NCI-H1092 treated with DMSO at 0.1 percent for 48 hours (cell line): ENCODE measurements around the gene LCK.
"Not testable (repeated sequence)": the region's sequence is repeated elsewhere in the genome, so short reads cannot be mapped to it uniquely, and the experiment has no call there.

ENCODE experiments used
- DNase-seq: peaks from one replicate; lab custom pipeline; 2025; lab: John Stamatoyannopoulos, UW

The LCK gene

DNA sequence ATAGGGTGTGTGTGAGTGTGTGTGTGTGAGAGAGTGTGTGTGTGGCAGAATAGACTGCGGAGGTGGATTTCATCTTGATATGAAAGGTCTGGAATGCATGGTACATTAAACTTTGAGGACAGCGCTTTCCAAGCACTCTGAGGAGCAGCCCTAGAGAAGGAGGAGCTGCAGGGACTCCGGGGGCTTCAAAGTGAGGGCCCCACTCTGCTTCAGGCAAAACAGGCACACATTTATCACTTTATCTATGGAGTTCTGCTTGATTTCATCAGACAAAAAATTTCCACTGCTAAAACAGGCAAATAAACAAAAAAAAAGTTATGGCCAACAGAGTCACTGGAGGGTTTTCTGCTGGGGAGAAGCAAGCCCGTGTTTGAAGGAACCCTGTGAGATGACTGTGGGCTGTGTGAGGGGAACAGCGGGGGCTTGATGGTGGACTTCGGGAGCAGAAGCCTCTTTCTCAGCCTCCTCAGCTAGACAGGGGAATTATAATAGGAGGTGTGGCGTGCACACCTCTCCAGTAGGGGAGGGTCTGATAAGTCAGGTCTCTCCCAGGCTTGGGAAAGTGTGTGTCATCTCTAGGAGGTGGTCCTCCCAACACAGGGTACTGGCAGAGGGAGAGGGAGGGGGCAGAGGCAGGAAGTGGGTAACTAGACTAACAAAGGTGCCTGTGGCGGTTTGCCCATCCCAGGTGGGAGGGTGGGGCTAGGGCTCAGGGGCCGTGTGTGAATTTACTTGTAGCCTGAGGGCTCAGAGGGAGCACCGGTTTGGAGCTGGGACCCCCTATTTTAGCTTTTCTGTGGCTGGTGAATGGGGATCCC is 22.5 kb downstream of the LCK start:
- DNase-seq, result no peak

DNA sequence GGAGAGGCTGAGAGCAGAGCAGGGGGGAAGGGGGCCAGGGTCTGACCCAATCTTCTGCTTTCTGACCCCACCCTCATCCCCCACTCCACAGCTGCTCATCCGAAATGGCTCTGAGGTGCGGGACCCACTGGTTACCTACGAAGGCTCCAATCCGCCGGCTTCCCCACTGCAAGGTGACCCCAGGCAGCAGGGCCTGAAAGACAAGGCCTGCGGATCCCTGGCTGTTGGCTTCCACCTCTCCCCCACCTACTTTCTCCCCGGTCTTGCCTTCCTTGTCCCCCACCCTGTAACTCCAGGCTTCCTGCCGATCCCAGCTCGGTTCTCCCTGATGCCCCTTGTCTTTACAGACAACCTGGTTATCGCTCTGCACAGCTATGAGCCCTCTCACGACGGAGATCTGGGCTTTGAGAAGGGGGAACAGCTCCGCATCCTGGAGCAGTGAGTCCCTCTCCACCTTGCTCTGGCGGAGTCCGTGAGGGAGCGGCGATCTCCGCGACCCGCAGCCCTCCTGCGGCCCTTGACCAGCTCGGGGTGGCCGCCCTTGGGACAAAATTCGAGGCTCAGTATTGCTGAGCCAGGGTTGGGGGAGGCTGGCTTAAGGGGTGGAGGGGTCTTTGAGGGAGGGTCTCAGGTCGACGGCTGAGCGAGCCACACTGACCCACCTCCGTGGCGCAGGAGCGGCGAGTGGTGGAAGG is 23.7 kb downstream of the LCK start:
- no peak for DNase-seq

DNA sequence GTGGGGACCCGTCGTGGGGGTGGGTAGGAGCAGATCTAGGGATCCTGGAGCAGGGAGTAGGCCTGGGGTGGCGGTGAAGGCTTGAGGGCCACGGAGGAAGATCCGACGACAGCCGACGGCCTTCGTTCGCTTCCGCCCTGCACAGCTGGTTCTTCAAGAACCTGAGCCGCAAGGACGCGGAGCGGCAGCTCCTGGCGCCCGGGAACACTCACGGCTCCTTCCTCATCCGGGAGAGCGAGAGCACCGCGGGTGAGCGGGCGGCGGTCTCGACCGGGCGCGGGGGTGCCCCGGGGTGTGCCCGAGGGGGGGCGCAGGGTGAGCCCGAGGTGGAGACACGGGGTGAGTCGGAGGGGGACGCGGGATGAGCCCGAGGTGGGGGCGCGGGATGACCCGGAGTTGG is 24.4 kb downstream of the LCK start:
- DNase-seq, result no peak

- DNase-seq, result no peak
These were observed 25.1 kb downstream of the LCK start for GRCh38 chr1:32276032-32276782.

GRCh38 chr1:32284777-32285176 is 33.7 kb downstream of the LCK start:
- not testable (repeated sequence) for DNase-seq

- DNase-seq, result no peak
These were observed 34.6 kb downstream of the LCK start for GRCh38 chr1:32285658-32286057.

- no peak for DNase-seq
These were observed 35.7 kb downstream of the LCK start for GRCh38 chr1:32286763-32287162.

GRCh38 chr1:32289256-32289655 is 38.2 kb downstream of the LCK start:
- no peak for DNase-seq

- DNase-seq, result no peak
These were observed 40.2 kb downstream of the LCK start for GRCh38 chr1:32291145-32291707.

DNA sequence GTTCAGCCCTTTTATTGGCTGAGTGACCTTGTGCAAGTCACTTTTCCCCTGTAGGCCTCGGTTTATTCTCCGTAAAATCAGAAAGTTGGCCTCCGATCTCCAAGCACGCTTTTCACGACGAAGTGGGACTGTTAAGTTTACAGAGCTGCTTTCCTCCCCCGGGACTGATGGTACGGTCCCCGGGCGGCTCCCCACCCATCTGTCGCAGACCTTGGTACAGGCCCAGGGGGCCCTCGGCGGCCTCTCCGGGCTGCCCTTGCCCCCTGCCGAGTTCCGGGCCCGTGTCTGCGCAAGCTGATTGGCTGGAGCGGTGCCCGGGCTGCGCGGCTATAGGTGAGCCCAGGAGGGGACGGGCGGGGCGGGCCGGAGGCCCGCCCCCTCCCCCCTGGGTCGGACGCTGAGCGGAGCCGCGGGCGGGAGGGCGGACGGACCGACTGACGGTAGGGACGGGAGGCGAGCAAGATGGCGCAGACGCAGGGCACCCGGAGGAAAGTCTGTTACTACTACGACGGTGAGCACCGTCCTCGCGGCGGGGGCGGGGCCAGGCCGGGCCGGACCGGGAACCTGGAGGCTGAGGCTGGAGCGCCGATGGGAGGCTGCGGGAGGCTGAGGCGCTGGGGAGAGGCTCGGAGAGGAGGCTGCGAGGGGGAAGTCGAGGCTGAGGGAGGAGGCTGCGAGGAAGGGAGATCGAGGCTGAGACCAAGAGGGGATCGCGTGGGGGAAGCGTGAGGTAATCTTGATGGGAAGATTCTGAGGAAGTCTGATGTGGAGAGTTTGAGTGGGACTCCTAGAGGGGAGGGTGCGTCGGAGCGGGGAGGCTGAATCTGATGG is 40.9 kb downstream of the LCK start, which contains the start of gene HDAC1:
HDAC1 (plus strand) TSS at position 376 of the 831 bp plus-strand sequence; CDS start at position 463, 87 bp downstream.
- DNase-seq, result peak; percentile 93

GRCh38 chr1:32298211-32298610 is 47.1 kb downstream of the LCK start:
- not testable (repeated sequence) for DNase-seq

DNA sequence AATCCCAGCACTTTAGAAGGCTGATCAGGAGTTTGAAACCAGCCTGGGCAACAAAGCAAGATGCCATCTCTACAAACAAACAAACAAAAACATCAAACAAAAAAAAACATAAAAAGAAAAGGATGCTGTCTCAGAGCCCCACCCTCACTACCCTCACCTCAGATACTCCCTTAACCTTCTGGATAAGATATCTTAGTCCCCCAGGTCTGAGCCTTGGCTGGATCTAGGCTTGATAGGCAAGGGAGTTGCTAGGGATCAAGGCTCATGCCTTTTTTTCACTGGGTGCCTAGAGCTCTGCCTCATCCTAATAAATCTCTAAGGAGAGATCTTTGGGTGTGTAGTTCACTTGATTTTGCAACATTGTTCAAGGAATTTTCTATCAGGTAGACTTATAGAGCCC is 48.3 kb downstream of the LCK start:
- no peak for DNase-seq

- no peak for DNase-seq
These were observed 52.3 kb downstream of the LCK start for GRCh38 chr1:32303358-32303757.

DNA sequence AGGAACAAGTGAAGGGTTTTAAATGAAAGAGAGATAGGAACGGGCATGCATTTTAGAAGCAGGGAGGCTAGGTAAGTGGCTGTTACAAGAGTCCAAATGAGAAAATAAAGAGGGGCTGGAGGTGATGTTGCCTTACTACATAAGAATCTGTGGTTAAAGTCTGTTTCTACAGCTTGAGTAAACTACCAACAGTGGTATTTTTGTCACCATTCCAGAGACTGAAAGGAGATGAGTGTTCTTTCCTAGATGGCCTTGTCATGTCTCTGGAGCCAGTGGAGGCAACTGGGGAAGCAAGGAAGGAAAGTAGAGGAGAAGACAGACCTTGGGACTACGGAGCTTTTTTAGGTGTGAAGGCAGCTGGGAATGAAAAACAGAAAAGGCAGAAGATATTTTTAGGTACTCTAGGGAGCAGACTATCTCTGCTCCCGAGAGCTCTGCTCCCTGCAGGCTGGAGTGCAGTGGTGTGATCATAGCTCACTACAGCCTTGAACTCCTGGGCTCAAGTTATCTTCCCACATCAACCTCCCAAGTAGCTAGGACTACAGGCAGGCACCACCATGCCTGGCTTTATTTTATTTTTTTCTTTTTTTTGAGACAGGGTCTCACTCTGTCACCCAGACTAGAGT is 53.0 kb downstream of the LCK start:
- DNase-seq, result no peak

DNA sequence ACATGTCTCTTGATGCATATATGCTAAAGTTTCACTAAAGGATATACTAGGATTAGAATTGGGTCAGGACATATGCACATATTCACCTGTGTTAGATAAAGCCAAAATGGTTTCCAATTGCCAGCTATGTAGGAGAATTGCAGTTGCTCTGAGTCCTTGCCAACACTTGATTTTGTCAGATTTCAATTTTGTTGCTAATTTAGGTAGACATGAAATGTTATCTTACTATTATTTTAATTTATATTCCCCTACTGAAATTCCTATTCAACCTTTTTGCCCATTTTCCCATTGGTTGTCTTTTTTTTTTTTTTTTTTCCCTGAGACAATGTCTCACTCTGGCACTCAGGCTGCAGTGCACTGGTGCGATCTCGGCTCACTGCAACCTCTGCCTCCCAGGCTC is 54.2 kb downstream of the LCK start:
- no peak for DNase-seq

DNA sequence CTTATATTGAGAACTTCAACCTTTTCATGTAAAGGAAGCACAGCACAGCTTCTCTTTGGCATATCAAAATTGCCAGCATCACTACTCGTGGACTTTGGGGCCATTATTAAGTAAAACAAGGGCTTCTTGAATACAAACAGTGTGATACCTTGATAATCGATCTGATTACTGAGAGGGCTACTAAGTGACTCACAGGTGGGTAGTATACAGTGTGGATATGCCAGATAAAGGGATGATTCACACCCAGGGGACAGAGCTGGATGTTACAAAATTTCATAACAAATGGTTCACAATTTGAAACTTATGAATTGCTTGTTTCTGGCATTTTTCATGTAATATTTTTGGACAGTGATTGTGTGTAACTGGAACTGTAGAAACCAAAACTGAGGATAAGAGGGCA is 56.3 kb downstream of the LCK start:
- DNase-seq, result no peak

GRCh38 chr1:32309960-32310359 is 58.9 kb downstream of the LCK start:
- DNase-seq, result no peak

DNA sequence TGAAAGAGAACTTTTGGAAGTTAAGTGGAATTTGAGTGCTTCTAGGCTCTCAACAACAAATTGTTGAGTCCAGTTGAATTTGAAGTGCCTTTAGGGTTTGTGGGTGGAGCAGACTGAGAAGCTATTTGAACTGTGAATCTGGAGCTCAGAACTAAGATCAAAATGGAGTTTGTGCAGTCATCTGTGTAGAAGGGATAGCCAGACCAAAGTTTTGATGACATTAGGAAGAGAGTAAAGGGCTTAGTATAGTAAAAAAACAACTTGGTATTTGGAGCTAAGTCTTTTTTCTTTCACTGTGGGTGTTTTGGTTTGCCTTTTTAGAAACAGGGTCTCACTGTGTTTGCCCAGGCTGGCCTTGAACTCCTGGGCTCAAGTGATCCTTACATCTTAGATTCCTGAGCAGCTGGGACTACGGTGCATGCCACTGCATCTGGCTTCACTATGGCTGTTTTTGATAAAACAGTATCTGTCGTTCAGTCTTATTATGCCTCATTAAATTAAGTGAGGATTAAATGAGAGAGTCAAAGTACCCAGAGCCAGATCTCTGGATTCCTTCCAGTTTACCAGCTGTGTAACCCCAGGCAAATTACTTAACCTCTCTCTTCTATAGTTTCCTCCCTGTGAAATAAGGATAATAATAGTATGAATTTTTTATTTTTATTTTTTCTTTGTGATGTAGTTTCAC is 60.8 kb downstream of the LCK start:
- no peak for DNase-seq

- no peak for DNase-seq
These were observed 65.8 kb downstream of the LCK start for GRCh38 chr1:32316903-32317277.

- DNase-seq, result no peak
These were observed 67.2 kb downstream of the LCK start for GRCh38 chr1:32318127-32318869.
